Measurements from ENCODE around the gene MYRFL.

Gene MYRFL

GRCh38 chr12:69898236-69898635, 73.2 kb downstream of the MYRFL start:
- no peak for DNase-seq (ENCODE audit: low read depth)
- no peak for TF ChIP-seq CTCF (IDR thresholded peaks at IDR 0.05; ENCODE audit: control insufficient read depth, insufficient read depth, low read depth, low read length, missing control alignments)
- no peak overlapping the region for H3K4me3 ChIP-seq (ENCODE audit: control insufficient read depth, low read depth, low read length)

GRCh38 chr12:69900720-69901131, 75.7 kb downstream of the MYRFL start:
- no peak for DNase-seq (ENCODE audit: low read depth)
- peak; percentile 71 for TF ChIP-seq CTCF (IDR thresholded peaks at IDR 0.05; ENCODE audit: control insufficient read depth, insufficient read depth, low read depth, low read length, missing control alignments)
- no peak overlapping the region for H3K4me3 ChIP-seq (ENCODE audit: control insufficient read depth, low read depth, low read length)

- no peak for TF ChIP-seq CTCF (IDR thresholded peaks at IDR 0.05; ENCODE audit: control insufficient read depth, insufficient read depth, low read depth, low read length, missing control alignments)
- DNase-seq (ENCODE audit: low read depth): no peak
- no peak overlapping the region for H3K4me3 ChIP-seq (ENCODE audit: control insufficient read depth, low read depth, low read length)
Observed at GRCh38 chr12:69901221-69901905, 76.3 kb downstream of the MYRFL start.

- no peak for TF ChIP-seq CTCF (IDR thresholded peaks at IDR 0.05; ENCODE audit: control insufficient read depth, insufficient read depth, low read depth, low read length, missing control alignments)
- DNase-seq (ENCODE audit: low read depth): no peak
- H3K4me3 ChIP-seq (ENCODE audit: control insufficient read depth, low read depth, low read length): no peak overlapping the region
Observed at GRCh38 chr12:69903548-69903947, 78.5 kb downstream of the MYRFL start.

GRCh38 chr12:69904777-69905176, 79.8 kb downstream of the MYRFL start:
- TF ChIP-seq CTCF (IDR thresholded peaks at IDR 0.05; ENCODE audit: control insufficient read depth, insufficient read depth, low read depth, low read length, missing control alignments): no peak
- DNase-seq (ENCODE audit: low read depth): peak; percentile 50
- no peak overlapping the region for H3K4me3 ChIP-seq (ENCODE audit: control insufficient read depth, low read depth, low read length)

GRCh38 chr12:69905801-69906200, 80.8 kb downstream of the MYRFL start:
- no peak overlapping the region for H3K4me3 ChIP-seq (ENCODE audit: control insufficient read depth, low read depth, low read length)
- DNase-seq (ENCODE audit: low read depth): no peak
- no peak for TF ChIP-seq CTCF (IDR thresholded peaks at IDR 0.05; ENCODE audit: control insufficient read depth, insufficient read depth, low read depth, low read length, missing control alignments)

All from AG09309 (cell line).